NCI-H2227 (cell line): ENCODE measurements around the gene SEMA6C.
"Not testable (repeated sequence)": the region's sequence is repeated elsewhere in the genome, so short reads cannot be mapped to it uniquely, and the experiment has no call there.

Experiments
- DNase-seq: peaks from one replicate; lab custom pipeline; 2025; ENCODE audit not compliant: unreplicated experiment; lab: John Stamatoyannopoulos, UW

Gene SEMA6C

GRCh38 chr1:151146412-151147131 is at the start of gene SEMA6C:
SEMA6C (minus strand) TSS chr1:151146631; CDS start chr1:151142621, 4,010 bp downstream.
- peak; percentile 94 for DNase-seq

- not testable (repeated sequence) for DNase-seq
Observed at GRCh38 chr1:151194894-151195594, 48.6 kb upstream of the SEMA6C start.

GRCh38 chr1:151193856-151194255 is 47.4 kb upstream of the SEMA6C start:
- DNase-seq, result no peak

- DNase-seq, result no peak
Observed at GRCh38 chr1:151193304-151193703, 46.9 kb upstream of the SEMA6C start.

GRCh38 chr1:151192047-151192446 is 45.6 kb upstream of the SEMA6C start:
- DNase-seq, result no peak

- peak; percentile 95 for DNase-seq
Observed at GRCh38 chr1:151189637-151190445, 43.4 kb upstream of the SEMA6C start, which contains the start of gene VPS72. VPS72 (minus strand) TSS chr1:151190197; CDS start chr1:151190121, 76 bp downstream.

- DNase-seq, result not testable (repeated sequence)
Observed at GRCh38 chr1:151188667-151189066, 42.2 kb upstream of the SEMA6C start.

GRCh38 chr1:151187205-151187604 is 40.8 kb upstream of the SEMA6C start:
- no peak for DNase-seq

- DNase-seq, result no peak
Observed at GRCh38 chr1:151184211-151184610, 37.8 kb upstream of the SEMA6C start.

- DNase-seq, result no peak
Observed at GRCh38 chr1:151176514-151177045, 30.1 kb upstream of the SEMA6C start.

- no peak for DNase-seq
Observed at GRCh38 chr1:151175863-151176262, 29.4 kb upstream of the SEMA6C start, which contains the start of gene TMOD4. TMOD4 (minus strand) TSS chr1:151175981; CDS start chr1:151174875, 1,106 bp downstream.

- no peak for DNase-seq
Observed at GRCh38 chr1:151175041-151175741, 28.8 kb upstream of the SEMA6C start.

GRCh38 chr1:151171190-151171589 is 24.8 kb upstream of the SEMA6C start:
- no peak for DNase-seq

GRCh38 chr1:151167116-151167515 is 20.7 kb upstream of the SEMA6C start:
- DNase-seq, result no peak

GRCh38 chr1:151166505-151166956 is 20.1 kb upstream of the SEMA6C start:
- peak; percentile 49 for DNase-seq

- DNase-seq, result peak; percentile 99
Observed at GRCh38 chr1:151165738-151166504, 19.5 kb upstream of the SEMA6C start, which contains the start of the genes LYSMD1 and SCNM1. LYSMD1 (minus strand) TSS chr1:151165902; CDS start chr1:151165258, 644 bp downstream. SCNM1 (plus strand) TSS chr1:151166144; CDS start chr1:151166153, 9 bp downstream.

GRCh38 chr1:151165281-151165737 is 18.9 kb upstream of the SEMA6C start:
- peak; percentile 79 for DNase-seq

- no peak for DNase-seq
Observed at GRCh38 chr1:151164732-151165280, 18.4 kb upstream of the SEMA6C start.

GRCh38 chr1:151159373-151159772 is 12.9 kb upstream of the SEMA6C start:
- no peak for DNase-seq
